AG09319 (cell line): Measurements from ENCODE around the gene HCFC2.

Experiments used
- DNase-seq: peaks from one replicate; pipeline ENCODE4 v3.0.0-alpha.2; 2010; ENCODE audit warnings: low read depth; ENCODE audit errors: extremely low read depth
- TF ChIP-seq, protein P1 (sequence below): IDR thresholded peaks from 2 replicates; pipeline ENCODE4 v1.5.1; 2011; ENCODE audit warnings: low read depth, mild to moderate bottlenecking, inconsistent platforms, low read length, moderate library complexity

HCFC2 gene

DNA sequence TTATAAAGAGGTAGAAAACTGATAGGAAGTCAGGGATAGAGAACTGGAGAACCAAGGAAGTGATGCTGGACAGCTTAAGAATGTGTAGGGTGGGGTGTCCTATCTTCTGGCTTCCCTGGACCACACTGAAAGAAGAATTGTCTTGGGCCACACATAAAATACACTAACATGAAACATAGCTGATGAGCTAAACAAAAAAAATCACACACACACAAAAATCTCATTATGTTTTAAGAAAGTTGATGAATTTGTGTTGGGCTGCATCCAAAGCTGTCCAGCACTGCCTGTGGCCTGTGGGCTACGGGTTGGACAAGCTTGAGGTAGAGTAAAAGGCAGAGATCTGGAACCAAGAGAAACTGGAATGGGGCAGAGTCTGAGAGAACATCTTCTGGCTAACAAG, 21.8 kb upstream of the HCFC2 start:
- TF ChIP-seq, protein P1, sequence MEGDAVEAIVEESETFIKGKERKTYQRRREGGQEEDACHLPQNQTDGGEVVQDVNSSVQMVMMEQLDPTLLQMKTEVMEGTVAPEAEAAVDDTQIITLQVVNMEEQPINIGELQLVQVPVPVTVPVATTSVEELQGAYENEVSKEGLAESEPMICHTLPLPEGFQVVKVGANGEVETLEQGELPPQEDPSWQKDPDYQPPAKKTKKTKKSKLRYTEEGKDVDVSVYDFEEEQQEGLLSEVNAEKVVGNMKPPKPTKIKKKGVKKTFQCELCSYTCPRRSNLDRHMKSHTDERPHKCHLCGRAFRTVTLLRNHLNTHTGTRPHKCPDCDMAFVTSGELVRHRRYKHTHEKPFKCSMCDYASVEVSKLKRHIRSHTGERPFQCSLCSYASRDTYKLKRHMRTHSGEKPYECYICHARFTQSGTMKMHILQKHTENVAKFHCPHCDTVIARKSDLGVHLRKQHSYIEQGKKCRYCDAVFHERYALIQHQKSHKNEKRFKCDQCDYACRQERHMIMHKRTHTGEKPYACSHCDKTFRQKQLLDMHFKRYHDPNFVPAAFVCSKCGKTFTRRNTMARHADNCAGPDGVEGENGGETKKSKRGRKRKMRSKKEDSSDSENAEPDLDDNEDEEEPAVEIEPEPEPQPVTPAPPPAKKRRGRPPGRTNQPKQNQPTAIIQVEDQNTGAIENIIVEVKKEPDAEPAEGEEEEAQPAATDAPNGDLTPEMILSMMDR, result no peak
- no peak for DNase-seq

DNA sequence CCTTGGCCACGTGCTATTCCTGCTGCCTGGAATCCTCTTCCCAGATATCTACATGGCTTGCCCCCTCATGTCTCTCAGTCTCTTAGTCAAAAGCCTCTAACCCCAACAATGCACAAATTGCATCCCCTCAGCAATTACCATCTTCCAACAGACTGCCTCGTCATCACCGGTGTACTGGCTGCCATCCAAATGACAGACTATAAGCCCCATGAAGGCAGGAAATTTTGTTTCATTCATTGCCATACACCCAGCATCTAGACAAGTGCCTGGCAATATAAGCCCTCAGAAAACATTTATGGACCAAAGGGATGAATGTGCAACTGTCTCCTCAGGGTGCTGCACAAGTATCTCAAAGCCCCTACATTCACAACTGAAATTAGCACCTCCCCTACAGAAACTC, 20.2 kb upstream of the HCFC2 start:
- TF ChIP-seq, protein P1, result no peak
- DNase-seq, result no peak

- DNase-seq, result no peak
- TF ChIP-seq, protein P1, result no peak
Measured at GRCh38 chr12:104046306-104046705, 18.0 kb upstream of the HCFC2 start.

GRCh38 chr12:104048162-104048561, 16.2 kb upstream of the HCFC2 start:
- no peak for DNase-seq
- TF ChIP-seq, protein P1, result no peak

- TF ChIP-seq, protein P1, result no peak
Measured at GRCh38 chr12:104048811-104049210, 15.5 kb upstream of the HCFC2 start.

GRCh38 chr12:104049278-104049902, 14.9 kb upstream of the HCFC2 start:
- peak; percentile 44 for DNase-seq

More at GRCh38 chr12:104048811-104049210, 15.5 kb upstream of the HCFC2 start:
- no peak for DNase-seq

DNA sequence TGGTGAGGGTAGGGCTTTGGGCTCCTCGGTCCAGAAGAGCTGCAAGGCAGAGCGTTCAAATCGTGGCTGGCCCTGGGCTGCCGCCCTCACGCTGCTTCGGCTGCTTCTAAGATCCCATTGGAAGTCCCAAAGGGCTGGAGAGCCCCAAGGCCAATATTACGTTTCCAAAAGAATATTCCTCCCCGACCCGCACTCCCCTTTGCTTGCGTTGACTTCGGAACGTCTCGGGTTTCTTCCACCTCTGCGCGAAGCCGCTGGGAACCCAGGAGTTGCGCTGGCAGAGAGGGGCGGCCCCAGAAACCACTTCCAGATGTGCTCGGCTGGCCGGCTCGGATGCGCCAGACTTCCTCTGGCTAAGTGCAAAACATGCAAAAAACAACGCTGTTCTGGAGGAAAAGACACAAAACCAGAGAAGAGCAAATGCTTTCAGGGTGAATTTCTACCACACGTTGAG, 14.4 kb upstream of the HCFC2 start, which contains the start of gene GLT8D2:
Gene GLT8D2, minus strand, starts transcription at position 285 of the 454 bp plus-strand sequence. CDS start 30,539 bp downstream, outside the sequence.
- TF ChIP-seq, protein P1, result no peak
- DNase-seq, result peak; percentile 83

More at GRCh38 chr12:104049278-104049902, 14.9 kb upstream of the HCFC2 start:
- TF ChIP-seq, protein P1, result no peak
